ENCODE data around the gene AGBL4.

Gene AGBL4

GRCh38 chr1:49606082-49606481 lies 417.7 kb downstream of the AGBL4 start:
- Histone ChIP-seq H3K4me1 (ENCODE audit: control insufficient read depth in 5 of 5, insufficient read depth in 5 of 5, low read length in 5 of 5) (no peaks in the 10 kb centered on the region), H3K4me3 (ENCODE audit: low read depth in 1 of 5, low read length in 5 of 5) (no peak overlapping the region), H3K27me3 (ENCODE audit: control insufficient read depth in 5 of 5, insufficient read depth in 4 of 5, low read length in 5 of 5) (no peaks in the 10 kb centered on the region), H3K36me3 (ENCODE audit: control insufficient read depth in 5 of 5, insufficient read depth in 5 of 5, low read length in 5 of 5) (no peaks in the 10 kb centered on the region), H3K27ac (ENCODE audit: low read depth, low read length) (no peak overlapping the region), H3K9ac (ENCODE audit: low read length in 5 of 5) (no peak overlapping the region), H3K9me3 (ENCODE audit: control insufficient read depth in 5 of 5, low read length in 5 of 5) (no peaks in the 10 kb centered on the region)

- no peaks in the 10 kb centered on the region for H3K36me3 ChIP-seq (ENCODE audit: control insufficient read depth in 5 of 5, insufficient read depth in 5 of 5, low read length in 5 of 5)
- H3K4me1 ChIP-seq (ENCODE audit: control insufficient read depth in 5 of 5, insufficient read depth in 5 of 5, low read length in 5 of 5) = no peaks in the 10 kb centered on the region
- no peaks in the 10 kb centered on the region for H3K27me3 ChIP-seq (ENCODE audit: control insufficient read depth in 5 of 5, insufficient read depth in 4 of 5, low read length in 5 of 5)
- H3K9me3 ChIP-seq (ENCODE audit: control insufficient read depth in 5 of 5, low read length in 5 of 5) = peaks cover 0 to 2% (median 0%) of the 10 kb centered on the region in 5 donors
- H3K9ac ChIP-seq (ENCODE audit: low read length in 5 of 5) = no peak overlapping the region
- H3K4me3 ChIP-seq (ENCODE audit: low read depth in 1 of 5, low read length in 5 of 5) = no peak overlapping the region
- no peak overlapping the region for H3K27ac ChIP-seq (ENCODE audit: low read depth, low read length)
These were observed 426.3 kb downstream of the AGBL4 start for GRCh38 chr1:49597436-49597835.

GRCh38 chr1:49576327-49576901 lies 447.3 kb downstream of the AGBL4 start:
- H3K9ac ChIP-seq (ENCODE audit: low read length in 5 of 5) = no peak overlapping the region
- H3K4me3 ChIP-seq (ENCODE audit: low read depth in 1 of 5, low read length in 5 of 5) = peak overlapping the region in 1 of 5 donors; percentile 10
- no peaks in the 10 kb centered on the region for H3K27me3 ChIP-seq (ENCODE audit: control insufficient read depth in 5 of 5, insufficient read depth in 4 of 5, low read length in 5 of 5)
- H3K9me3 ChIP-seq (ENCODE audit: control insufficient read depth in 5 of 5, low read length in 5 of 5) = peaks cover 4 to 42% (median 34%) of the 10 kb centered on the region in 5 donors
- no peak overlapping the region for H3K27ac ChIP-seq (ENCODE audit: low read depth, low read length)
- H3K4me1 ChIP-seq (ENCODE audit: control insufficient read depth in 5 of 5, insufficient read depth in 5 of 5, low read length in 5 of 5) = no peaks in the 10 kb centered on the region
- no peaks in the 10 kb centered on the region for H3K36me3 ChIP-seq (ENCODE audit: control insufficient read depth in 5 of 5, insufficient read depth in 5 of 5, low read length in 5 of 5)

- H3K36me3 ChIP-seq (ENCODE audit: control insufficient read depth in 5 of 5, insufficient read depth in 5 of 5, low read length in 5 of 5) = no peaks in the 10 kb centered on the region
- H3K4me1 ChIP-seq (ENCODE audit: control insufficient read depth in 5 of 5, insufficient read depth in 5 of 5, low read length in 5 of 5) = no peaks in the 10 kb centered on the region
- no peak overlapping the region for H3K27ac ChIP-seq (ENCODE audit: low read depth, low read length)
- H3K9ac ChIP-seq (ENCODE audit: low read length in 5 of 5) = no peak overlapping the region
- no peak overlapping the region for H3K4me3 ChIP-seq (ENCODE audit: low read depth in 1 of 5, low read length in 5 of 5)
- H3K9me3 ChIP-seq (ENCODE audit: control insufficient read depth in 5 of 5, low read length in 5 of 5) = peaks cover 0 to 16% (median 6%) of the 10 kb centered on the region in 5 donors
- no peaks in the 10 kb centered on the region for H3K27me3 ChIP-seq (ENCODE audit: control insufficient read depth in 5 of 5, insufficient read depth in 4 of 5, low read length in 5 of 5)
These were observed 467.0 kb downstream of the AGBL4 start for GRCh38 chr1:49556676-49557234.

- H3K27ac ChIP-seq (ENCODE audit: low read depth, low read length) = no peak overlapping the region
- H3K4me3 ChIP-seq (ENCODE audit: low read depth in 1 of 5, low read length in 5 of 5) = no peak overlapping the region
- no peak overlapping the region for H3K9ac ChIP-seq (ENCODE audit: low read length in 5 of 5)
These were observed 471.7 kb downstream of the AGBL4 start for GRCh38 chr1:49552101-49552500.

GRCh38 chr1:49544615-49545014 lies 479.1 kb downstream of the AGBL4 start:
- no peaks in the 10 kb centered on the region for H3K27me3 ChIP-seq (ENCODE audit: control insufficient read depth in 5 of 5, insufficient read depth in 4 of 5, low read length in 5 of 5)
- H3K9me3 ChIP-seq (ENCODE audit: control insufficient read depth in 5 of 5, low read length in 5 of 5) = peaks cover 0 to 14% (median 13%) of the 10 kb centered on the region in 5 donors
- H3K4me1 ChIP-seq (ENCODE audit: control insufficient read depth in 5 of 5, insufficient read depth in 5 of 5, low read length in 5 of 5) = no peaks in the 10 kb centered on the region
- no peaks in the 10 kb centered on the region for H3K36me3 ChIP-seq (ENCODE audit: control insufficient read depth in 5 of 5, insufficient read depth in 5 of 5, low read length in 5 of 5)
- H3K27ac ChIP-seq (ENCODE audit: low read depth, low read length) = no peak overlapping the region
- no peak overlapping the region for H3K4me3 ChIP-seq (ENCODE audit: low read depth in 1 of 5, low read length in 5 of 5)
- H3K9ac ChIP-seq (ENCODE audit: low read length in 5 of 5) = no peak overlapping the region

More at GRCh38 chr1:49552101-49552500, 471.7 kb downstream of the AGBL4 start:
- H3K4me1 ChIP-seq (ENCODE audit: control insufficient read depth in 5 of 5, insufficient read depth in 5 of 5, low read length in 5 of 5) = no peaks in the 10 kb centered on the region
- peaks cover 0 to 17% (median 4%) of the 10 kb centered on the region in 5 donors for H3K9me3 ChIP-seq (ENCODE audit: control insufficient read depth in 5 of 5, low read length in 5 of 5)
- H3K36me3 ChIP-seq (ENCODE audit: control insufficient read depth in 5 of 5, insufficient read depth in 5 of 5, low read length in 5 of 5) = no peaks in the 10 kb centered on the region
- H3K27me3 ChIP-seq (ENCODE audit: control insufficient read depth in 5 of 5, insufficient read depth in 4 of 5, low read length in 5 of 5) = no peaks in the 10 kb centered on the region

- H3K27me3 ChIP-seq (ENCODE audit: control insufficient read depth in 5 of 5, insufficient read depth in 4 of 5, low read length in 5 of 5) = no peaks in the 10 kb centered on the region
- no peak overlapping the region for H3K27ac ChIP-seq (ENCODE audit: low read depth, low read length)
- H3K4me1 ChIP-seq (ENCODE audit: control insufficient read depth in 5 of 5, insufficient read depth in 5 of 5, low read length in 5 of 5) = no peaks in the 10 kb centered on the region
- H3K9ac ChIP-seq (ENCODE audit: low read length in 5 of 5) = no peak overlapping the region
- H3K4me3 ChIP-seq (ENCODE audit: low read depth in 1 of 5, low read length in 5 of 5) = no peak overlapping the region
- H3K9me3 ChIP-seq (ENCODE audit: control insufficient read depth in 5 of 5, low read length in 5 of 5) = peaks cover 0 to 13% (median 9%) of the 10 kb centered on the region in 5 donors
- H3K36me3 ChIP-seq (ENCODE audit: control insufficient read depth in 5 of 5, insufficient read depth in 5 of 5, low read length in 5 of 5) = no peaks in the 10 kb centered on the region
These were observed 482.5 kb downstream of the AGBL4 start for GRCh38 chr1:49541096-49541752.

- Histone ChIP-seq H3K27me3 (ENCODE audit: control insufficient read depth in 5 of 5, insufficient read depth in 4 of 5, low read length in 5 of 5) (no peaks in the 10 kb centered on the region), H3K27ac (ENCODE audit: low read depth, low read length) (no peak overlapping the region), H3K4me1 (ENCODE audit: control insufficient read depth in 5 of 5, insufficient read depth in 5 of 5, low read length in 5 of 5) (no peaks in the 10 kb centered on the region)
These were observed 496.0 kb downstream of the AGBL4 start for GRCh38 chr1:49527606-49528305.

GRCh38 chr1:49526672-49527071 lies 497.1 kb downstream of the AGBL4 start:
- no peaks in the 10 kb centered on the region for H3K27me3 ChIP-seq (ENCODE audit: control insufficient read depth in 5 of 5, insufficient read depth in 4 of 5, low read length in 5 of 5)
- H3K4me1 ChIP-seq (ENCODE audit: control insufficient read depth in 5 of 5, insufficient read depth in 5 of 5, low read length in 5 of 5) = no peaks in the 10 kb centered on the region
- H3K36me3 ChIP-seq (ENCODE audit: control insufficient read depth in 5 of 5, insufficient read depth in 5 of 5, low read length in 5 of 5) = no peaks in the 10 kb centered on the region
- H3K9ac ChIP-seq (ENCODE audit: low read length in 5 of 5) = no peak overlapping the region
- no peak overlapping the region for H3K4me3 ChIP-seq (ENCODE audit: low read depth in 1 of 5, low read length in 5 of 5)
- no peak overlapping the region for H3K27ac ChIP-seq (ENCODE audit: low read depth, low read length)
- no peaks in the 10 kb centered on the region for H3K9me3 ChIP-seq (ENCODE audit: control insufficient read depth in 5 of 5, low read length in 5 of 5)

More at GRCh38 chr1:49527606-49528305, 496.0 kb downstream of the AGBL4 start:
- no peaks in the 10 kb centered on the region for H3K36me3 ChIP-seq (ENCODE audit: control insufficient read depth in 5 of 5, insufficient read depth in 5 of 5, low read length in 5 of 5)
- H3K4me3 ChIP-seq (ENCODE audit: low read depth in 1 of 5, low read length in 5 of 5) = no peak overlapping the region
- no peak overlapping the region for H3K9ac ChIP-seq (ENCODE audit: low read length in 5 of 5)
- H3K9me3 ChIP-seq (ENCODE audit: control insufficient read depth in 5 of 5, low read length in 5 of 5) = no peaks in the 10 kb centered on the region

- no peak overlapping the region for H3K4me3 ChIP-seq (ENCODE audit: low read depth in 1 of 5, low read length in 5 of 5)
- H3K9me3 ChIP-seq (ENCODE audit: control insufficient read depth in 5 of 5, low read length in 5 of 5) = no peaks in the 10 kb centered on the region
- no peaks in the 10 kb centered on the region for H3K36me3 ChIP-seq (ENCODE audit: control insufficient read depth in 5 of 5, insufficient read depth in 5 of 5, low read length in 5 of 5)
- H3K9ac ChIP-seq (ENCODE audit: low read length in 5 of 5) = no peak overlapping the region
- no peaks in the 10 kb centered on the region for H3K4me1 ChIP-seq (ENCODE audit: control insufficient read depth in 5 of 5, insufficient read depth in 5 of 5, low read length in 5 of 5)
- H3K27me3 ChIP-seq (ENCODE audit: control insufficient read depth in 5 of 5, insufficient read depth in 4 of 5, low read length in 5 of 5) = no peaks in the 10 kb centered on the region
- no peak overlapping the region for H3K27ac ChIP-seq (ENCODE audit: low read depth, low read length)
These were observed 500.0 kb downstream of the AGBL4 start for GRCh38 chr1:49523764-49524163.
